ENCODE results near the gene NEK10.

The NEK10 gene

DNA sequence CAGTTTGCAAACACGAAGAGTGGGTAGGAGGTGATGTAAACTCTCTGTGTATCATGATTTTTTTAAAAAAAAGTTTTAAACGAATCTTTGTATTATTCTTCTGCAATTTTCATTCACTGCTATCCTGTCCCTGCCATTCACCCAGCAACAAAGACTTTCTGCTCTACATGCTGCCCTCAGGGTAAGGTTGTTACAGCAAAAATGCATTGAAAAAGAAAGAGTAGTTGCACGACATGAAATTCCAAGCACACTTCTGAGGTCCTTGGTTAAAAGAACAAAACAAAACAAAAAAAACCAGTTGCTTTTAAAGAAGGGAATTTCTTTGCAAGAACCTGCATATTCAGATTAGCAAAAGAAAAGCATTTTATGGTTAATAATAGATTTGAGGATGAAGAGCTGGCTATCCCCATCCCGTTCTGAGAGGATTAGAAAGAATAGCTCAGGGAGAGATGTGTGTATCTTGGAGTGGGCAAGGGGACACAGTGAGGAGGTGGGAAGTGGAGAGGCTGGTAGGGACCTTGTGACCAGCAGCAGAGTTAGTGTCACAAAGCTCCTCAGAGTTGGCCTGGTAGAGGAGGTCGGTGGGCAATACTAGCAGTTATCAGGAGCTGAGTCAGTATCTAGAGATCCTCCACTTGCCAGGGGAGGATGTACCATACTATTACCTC is 290.8 kb downstream of the NEK10 start:
- DNase-seq (ENCODE audit: low spot score): no peak
- TF ChIP-seq, protein P1, sequence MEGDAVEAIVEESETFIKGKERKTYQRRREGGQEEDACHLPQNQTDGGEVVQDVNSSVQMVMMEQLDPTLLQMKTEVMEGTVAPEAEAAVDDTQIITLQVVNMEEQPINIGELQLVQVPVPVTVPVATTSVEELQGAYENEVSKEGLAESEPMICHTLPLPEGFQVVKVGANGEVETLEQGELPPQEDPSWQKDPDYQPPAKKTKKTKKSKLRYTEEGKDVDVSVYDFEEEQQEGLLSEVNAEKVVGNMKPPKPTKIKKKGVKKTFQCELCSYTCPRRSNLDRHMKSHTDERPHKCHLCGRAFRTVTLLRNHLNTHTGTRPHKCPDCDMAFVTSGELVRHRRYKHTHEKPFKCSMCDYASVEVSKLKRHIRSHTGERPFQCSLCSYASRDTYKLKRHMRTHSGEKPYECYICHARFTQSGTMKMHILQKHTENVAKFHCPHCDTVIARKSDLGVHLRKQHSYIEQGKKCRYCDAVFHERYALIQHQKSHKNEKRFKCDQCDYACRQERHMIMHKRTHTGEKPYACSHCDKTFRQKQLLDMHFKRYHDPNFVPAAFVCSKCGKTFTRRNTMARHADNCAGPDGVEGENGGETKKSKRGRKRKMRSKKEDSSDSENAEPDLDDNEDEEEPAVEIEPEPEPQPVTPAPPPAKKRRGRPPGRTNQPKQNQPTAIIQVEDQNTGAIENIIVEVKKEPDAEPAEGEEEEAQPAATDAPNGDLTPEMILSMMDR (IDR thresholded peaks at IDR 0.05; ENCODE audit: extremely low read depth, missing control alignments): no peak

GRCh38 chr3:27076815-27077630 is 292.2 kb downstream of the NEK10 start:
- TF ChIP-seq, protein P1 (IDR thresholded peaks at IDR 0.05; ENCODE audit: extremely low read depth, missing control alignments): no peak
- DNase-seq (ENCODE audit: low spot score): no peak

GRCh38 chr3:27074914-27075313 is 294.3 kb downstream of the NEK10 start:
- TF ChIP-seq, protein P1 (IDR thresholded peaks at IDR 0.05; ENCODE audit: extremely low read depth, missing control alignments): no peak
- DNase-seq (ENCODE audit: low spot score): no peak

DNA sequence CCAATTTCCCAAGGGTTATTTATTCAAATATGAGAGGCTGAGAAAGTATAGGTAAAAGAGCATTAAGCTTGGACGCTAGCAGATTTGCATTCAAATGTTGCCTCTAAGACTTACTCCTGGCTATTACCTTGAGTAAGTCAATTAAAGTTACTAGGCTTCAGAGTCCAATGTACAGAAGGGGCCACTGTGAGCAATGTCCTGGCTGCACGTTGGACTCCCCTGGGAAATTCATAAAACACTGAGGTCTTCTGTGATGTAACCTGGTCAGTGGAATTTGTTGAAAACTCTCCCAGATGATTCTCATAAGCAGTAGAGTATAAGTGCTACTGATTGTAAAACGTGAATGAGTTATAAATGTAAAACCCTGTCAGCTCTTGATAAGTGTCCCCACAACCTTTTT is 295.3 kb downstream of the NEK10 start:
- DNase-seq (ENCODE audit: low spot score): no peak
- TF ChIP-seq, protein P1 (IDR thresholded peaks at IDR 0.05; ENCODE audit: extremely low read depth, missing control alignments): no peak

DNA sequence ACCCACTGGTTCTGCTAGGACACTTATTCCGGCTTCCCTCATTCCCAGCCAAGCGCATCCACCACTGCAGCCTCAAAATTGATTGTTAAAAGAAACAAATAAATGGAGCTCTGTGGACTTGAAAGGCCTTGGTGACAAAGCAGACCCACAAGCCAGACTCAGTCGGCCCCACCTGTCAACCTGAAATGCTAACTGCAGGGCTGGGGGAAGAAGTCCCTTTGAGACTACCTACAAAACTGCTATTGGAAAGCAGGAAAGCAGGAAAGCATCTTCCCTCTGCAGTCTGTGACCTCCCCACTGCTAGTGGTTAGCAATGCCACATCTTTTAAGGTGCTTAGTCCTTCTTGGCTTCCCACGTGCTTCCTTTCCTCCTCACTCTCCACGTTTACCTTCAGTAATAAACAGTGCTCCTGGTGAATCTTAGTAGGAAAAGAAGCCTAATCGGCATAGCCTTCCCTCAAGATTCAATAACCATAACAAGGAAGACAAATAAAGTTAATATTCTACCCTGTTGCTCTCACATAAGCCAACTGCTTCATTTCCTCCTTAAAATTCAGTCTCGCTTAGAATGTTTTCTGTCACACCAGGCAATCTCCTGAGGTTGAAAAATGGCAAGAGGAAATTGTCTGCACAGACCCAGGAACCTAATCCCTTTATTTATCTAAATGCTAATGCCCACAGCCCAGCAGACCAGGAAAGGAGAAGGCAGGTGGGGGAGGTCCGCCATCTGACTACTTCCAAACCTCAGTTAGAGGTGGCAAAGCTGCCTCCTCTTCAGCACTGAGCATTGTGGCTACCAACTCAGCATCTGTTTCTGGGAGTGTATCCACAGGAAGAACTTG is 296.2 kb downstream of the NEK10 start:
- no peak for DNase-seq (ENCODE audit: low spot score)
- TF ChIP-seq, protein P1 (IDR thresholded peaks at IDR 0.05; ENCODE audit: extremely low read depth, missing control alignments): no peak

GRCh38 chr3:27060336-27060735 is 308.8 kb downstream of the NEK10 start:
- TF ChIP-seq, protein P1 (IDR thresholded peaks at IDR 0.05; ENCODE audit: extremely low read depth, missing control alignments): no peak

More at GRCh38 chr3:27060336-27060735, 308.8 kb downstream of the NEK10 start:
- no peak for DNase-seq (ENCODE audit: low spot score)

Measured in GM20000 (cell line).